Panc1 (cell line): Measurements from ENCODE around the gene KISS1R.

Experiments
- CTCF ChIP-seq: fragments of 450-650 bp; IDR thresholded peaks from 2 replicates; pipeline ENCODE4 v1.5.1; 2017; ENCODE audit warnings: mild to moderate bottlenecking
- POLR2AphosphoS5 ChIP-seq: IDR thresholded peaks from 2 replicates; pipeline ENCODE4 v1.6.1; 2012; ENCODE audit warnings: mild to moderate bottlenecking, low read depth, low read length, moderate library complexity
- SIN3A ChIP-seq: IDR thresholded peaks from 2 replicates; pipeline ENCODE4 v1.6.1; 2012; ENCODE audit warnings: low read depth, mild to moderate bottlenecking, low read length, moderate library complexity, borderline replicate concordance; ENCODE audit not compliant: insufficient read depth
- TCF7L2 ChIP-seq: IDR thresholded peaks from 2 replicates; pipeline ENCODE4 v1.6.1; 2011; ENCODE audit warnings: mild to moderate bottlenecking, low read depth, low read length, inconsistent platforms

- TF ChIP-seq CTCF (no peak), SIN3A (no peak), POLR2AphosphoS5 (no peak), TCF7L2 (no peak)
These were observed 2.3 kb downstream of the KISS1R start for GRCh38 chr19:919199-920050.
